Memory B cell (primary cell): ENCODE measurements around the gene RRAD.
"Not testable (repeated sequence)": the region's sequence is repeated elsewhere in the genome, so short reads cannot be mapped to it uniquely, and the experiment has no call there.

Source experiments
- ATAC-seq: fragments of 150-1000 bp; cut with Tn5 transposase; 2 replicates; pipeline ENCODE4 v1.10.0; 2021; ENCODE audit warnings: low read depth, mild to moderate bottlenecking, moderate library complexity
- DNase-seq, 2 donors: peaks; one replicate each; pipeline ENCODE4 v3.0.0; 2022; ENCODE audit warnings: low spot score in 2 of 2
- H3K27ac Mint-ChIP-seq: one replicate; pipeline ENCODE4 v1.8.0; 2022; ENCODE audit warnings: mild to moderate bottlenecking, moderate library complexity, mixed read lengths
- H3K27me3 Mint-ChIP-seq: one replicate; pipeline ENCODE4 v1.8.0; 2022; ENCODE audit warnings: mixed read lengths
- H3K36me3 Mint-ChIP-seq: one replicate; pipeline ENCODE4 v1.8.0; 2022; ENCODE audit warnings: mild to moderate bottlenecking, mixed read lengths
- H3K4me1 Mint-ChIP-seq: one replicate; pipeline ENCODE4 v1.8.0; 2022; ENCODE audit warnings: mixed read lengths
- H3K4me3 Mint-ChIP-seq: one replicate; pipeline ENCODE4 v1.8.0; 2022; ENCODE audit warnings: mild to moderate bottlenecking, moderate library complexity, mixed read lengths
- H3K9me3 Mint-ChIP-seq: one replicate; pipeline ENCODE4 v1.8.0; 2022; ENCODE audit warnings: mixed read lengths

RRAD gene

DNA sequence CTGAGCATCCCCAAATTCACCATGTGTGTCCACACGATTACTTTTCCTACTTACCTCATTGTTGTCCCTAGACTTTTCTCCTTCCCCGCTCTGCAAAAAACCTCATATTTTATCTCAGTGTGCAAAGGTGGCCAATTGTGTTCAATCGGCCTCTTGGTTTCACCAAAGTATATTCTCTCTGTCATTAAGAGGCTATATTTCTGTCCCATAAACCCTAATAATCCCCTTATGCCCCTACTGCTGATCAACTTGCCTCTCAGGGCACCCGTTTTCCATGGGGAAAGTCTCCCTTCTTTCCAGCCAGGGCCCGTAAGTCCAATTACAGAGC is 21.6 kb upstream of the RRAD start:
- Mint-ChIP-seq H3K4me3 (no peak overlapping the region), H3K27ac (no peak overlapping the region), H3K36me3 (peaks cover 8% of the 10 kb centered on the region), H3K4me1 (peaks cover 7% of the 10 kb centered on the region), H3K9me3 (peaks cover 3% of the 10 kb centered on the region), H3K27me3 (peaks cover 22% of the 10 kb centered on the region)
- ATAC-seq (no peak), DNase-seq (no peak)

DNA sequence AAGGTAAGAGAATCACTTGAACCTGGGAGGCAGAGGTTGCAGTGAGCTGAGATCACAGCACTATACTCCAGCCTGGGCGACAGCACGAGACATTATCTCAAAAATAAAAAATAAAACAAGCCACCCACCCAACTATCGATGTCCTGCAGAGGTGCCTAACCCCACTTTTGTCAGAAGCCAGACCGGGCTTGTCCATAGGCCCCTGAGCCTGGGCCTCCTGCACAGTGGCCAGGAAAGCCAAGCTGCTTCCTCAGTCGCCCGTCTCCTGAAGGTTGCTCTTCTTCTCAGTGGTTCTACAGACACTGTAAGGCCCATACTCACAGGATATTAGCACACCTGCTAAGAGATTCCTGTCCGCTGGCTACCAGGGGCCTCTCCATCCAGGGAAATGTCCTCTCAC is 21.2 kb upstream of the RRAD start:
- H3K9me3 Mint-ChIP-seq = peaks cover 3% of the 10 kb centered on the region
- no peak overlapping the region for H3K27ac Mint-ChIP-seq
- ATAC-seq (no peak), DNase-seq (no peak)
- H3K4me1 Mint-ChIP-seq = peaks cover 7% of the 10 kb centered on the region
- H3K36me3 Mint-ChIP-seq = peaks cover 9% of the 10 kb centered on the region
- H3K4me3 Mint-ChIP-seq = no peak overlapping the region
- H3K27me3 Mint-ChIP-seq = peaks cover 19% of the 10 kb centered on the region

DNA sequence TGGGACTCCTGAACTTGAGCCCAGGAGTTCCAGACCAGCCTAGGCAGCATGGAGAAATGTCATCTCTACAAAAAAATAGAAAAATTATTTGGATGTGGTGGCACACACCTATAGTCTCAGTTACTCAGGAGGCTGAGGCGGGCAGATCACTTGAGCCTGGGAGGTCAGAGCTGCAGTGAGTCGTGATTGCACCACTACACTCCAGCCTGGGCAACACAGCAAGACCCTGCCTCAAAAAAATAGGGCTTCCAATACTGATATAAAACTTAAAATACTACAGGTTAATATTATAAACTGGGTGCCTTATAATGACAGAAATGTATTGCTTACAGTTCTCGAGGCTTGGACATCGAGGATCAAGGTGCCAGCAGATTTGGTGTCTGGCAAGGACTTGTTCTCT is 20.6 kb upstream of the RRAD start:
- Mint-ChIP-seq H3K9me3 (no peaks in the 10 kb centered on the region), H3K27ac (no peak overlapping the region), H3K4me1 (peaks cover 7% of the 10 kb centered on the region), H3K27me3 (peaks cover 16% of the 10 kb centered on the region), H3K36me3 (peaks cover 9% of the 10 kb centered on the region), H3K4me3 (no peak overlapping the region)
- ATAC-seq (no peak), DNase-seq (no peak)

DNA sequence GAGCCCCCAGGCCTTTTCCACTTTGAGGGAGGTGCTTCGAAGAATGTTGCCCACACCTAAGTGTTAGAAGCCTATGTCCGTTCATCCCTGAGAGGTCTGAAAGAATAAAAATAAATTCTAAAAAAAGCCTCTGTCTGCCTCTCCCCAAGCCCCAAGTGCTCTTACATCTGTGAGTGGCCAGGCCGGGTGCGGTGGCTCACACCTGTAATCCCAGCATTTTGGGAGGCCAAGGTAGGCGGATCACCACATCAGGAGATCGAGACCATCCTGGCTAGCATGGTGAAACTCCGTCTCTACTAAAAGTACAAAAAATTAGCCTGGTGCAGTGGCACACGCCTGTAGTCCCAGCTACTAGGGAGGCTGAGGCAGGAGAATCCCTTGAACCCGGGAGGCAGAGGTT is 19.6 kb upstream of the RRAD start:
- not testable (repeated sequence) for H3K4me1 Mint-ChIP-seq, H3K27ac Mint-ChIP-seq, DNase-seq, H3K4me3 Mint-ChIP-seq, ATAC-seq, H3K9me3 Mint-ChIP-seq, H3K36me3 Mint-ChIP-seq
- peaks cover 13% of the 10 kb centered on the region for H3K27me3 Mint-ChIP-seq

DNA sequence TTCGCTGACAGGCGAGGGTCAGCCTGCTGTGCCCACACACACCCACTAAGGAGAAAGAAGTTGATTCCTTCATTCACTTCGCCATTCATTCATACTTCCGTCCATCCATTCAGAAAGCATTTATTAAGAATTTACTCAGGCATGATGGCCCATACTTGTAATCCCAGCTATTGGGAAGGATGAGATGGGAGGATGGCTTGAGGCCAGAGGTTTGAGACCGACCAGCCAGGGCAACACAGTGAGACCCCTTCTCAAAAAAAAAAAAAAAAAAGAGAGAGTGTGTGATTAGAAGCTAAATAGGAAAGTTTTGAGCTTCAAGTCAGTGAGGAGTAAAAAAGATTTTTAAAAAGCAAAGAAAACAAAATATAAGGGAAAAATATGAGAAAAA is 18.7 kb upstream of the RRAD start:
- no peak overlapping the region for H3K27ac Mint-ChIP-seq
- ATAC-seq = no peak
- no peak for DNase-seq
- H3K9me3 Mint-ChIP-seq = no peaks in the 10 kb centered on the region
- no peak overlapping the region for H3K4me3 Mint-ChIP-seq
- peaks cover 12% of the 10 kb centered on the region for H3K36me3 Mint-ChIP-seq
- peaks cover 7% of the 10 kb centered on the region for H3K4me1 Mint-ChIP-seq
- peaks cover 9% of the 10 kb centered on the region for H3K27me3 Mint-ChIP-seq

- DNase-seq = no peak
- Mint-ChIP-seq H3K9me3 (no peaks in the 10 kb centered on the region), H3K27ac (no peak overlapping the region), H3K27me3 (peaks cover 5% of the 10 kb centered on the region), H3K4me1 (peaks cover 5% of the 10 kb centered on the region), H3K36me3 (peaks cover 12% of the 10 kb centered on the region), H3K4me3 (no peak overlapping the region)
- no peak for ATAC-seq
Measured at GRCh38 chr16:66943426-66944053, 18.2 kb upstream of the RRAD start.

- Mint-ChIP-seq H3K27me3 (no peaks in the 10 kb centered on the region), H3K36me3 (peaks cover 12% of the 10 kb centered on the region), H3K4me1 (peaks cover under 1% of the 10 kb centered on the region), H3K27ac (no peak overlapping the region), H3K9me3 (no peaks in the 10 kb centered on the region), H3K4me3 (no peak overlapping the region)
- no peak for DNase-seq
- no peak for ATAC-seq
Measured at GRCh38 chr16:66942981-66943380, 17.6 kb upstream of the RRAD start.

DNA sequence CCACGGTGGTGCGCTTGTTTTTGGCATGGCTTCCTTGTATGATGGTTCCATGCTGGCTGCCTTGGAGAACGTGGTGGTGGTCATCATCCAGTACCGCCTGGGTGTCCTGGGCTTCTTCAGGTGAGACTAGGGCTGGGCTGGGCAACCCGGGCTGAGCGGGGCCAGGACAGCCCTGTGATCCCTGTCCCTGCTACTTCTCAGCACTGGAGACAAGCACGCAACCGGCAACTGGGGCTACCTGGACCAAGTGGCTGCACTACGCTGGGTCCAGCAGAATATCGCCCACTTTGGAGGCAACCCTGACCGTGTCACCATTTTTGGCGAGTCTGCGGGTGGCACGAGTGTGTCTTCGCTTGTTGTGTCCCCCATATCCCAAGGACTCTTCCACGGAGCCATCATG is 14.9 kb upstream of the RRAD start:
- Mint-ChIP-seq H3K4me3 (no peak overlapping the region), H3K27ac (no peak overlapping the region), H3K9me3 (no peaks in the 10 kb centered on the region)

DNA sequence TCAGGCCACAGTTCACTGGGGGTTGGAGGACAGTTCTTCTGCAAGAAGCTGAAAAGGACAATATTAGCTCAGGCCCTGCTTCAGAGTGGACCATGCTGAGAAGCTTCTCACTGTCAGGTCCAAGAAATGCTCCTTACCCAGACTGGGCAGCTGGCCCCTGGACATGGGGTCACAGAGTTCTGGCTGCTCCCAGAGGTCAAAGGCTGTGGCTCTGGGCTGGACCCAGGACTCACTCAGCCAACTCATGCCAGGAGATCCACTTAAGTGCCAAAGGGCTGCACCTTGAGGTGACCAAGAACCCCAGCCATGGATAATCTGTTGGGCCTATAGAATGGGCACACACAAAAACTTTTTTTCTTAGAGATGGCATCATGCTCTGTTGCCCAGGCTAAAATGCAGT is 14.0 kb upstream of the RRAD start:
- ATAC-seq = no peak
- H3K9me3 Mint-ChIP-seq = no peaks in the 10 kb centered on the region
- H3K27me3 Mint-ChIP-seq = no peaks in the 10 kb centered on the region
- DNase-seq = no peak
- no peak overlapping the region for H3K4me3 Mint-ChIP-seq
- H3K27ac Mint-ChIP-seq = no peak overlapping the region
- peaks cover 18% of the 10 kb centered on the region for H3K4me1 Mint-ChIP-seq
- H3K36me3 Mint-ChIP-seq = peaks cover 12% of the 10 kb centered on the region

More for the DNA sequence above, 14.9 kb upstream of the RRAD start:
- no peak for ATAC-seq
- no peaks in the 10 kb centered on the region for H3K27me3 Mint-ChIP-seq
- DNase-seq = no peak
- H3K36me3 Mint-ChIP-seq = peaks cover 12% of the 10 kb centered on the region
- H3K4me1 Mint-ChIP-seq = peaks cover 15% of the 10 kb centered on the region

DNA sequence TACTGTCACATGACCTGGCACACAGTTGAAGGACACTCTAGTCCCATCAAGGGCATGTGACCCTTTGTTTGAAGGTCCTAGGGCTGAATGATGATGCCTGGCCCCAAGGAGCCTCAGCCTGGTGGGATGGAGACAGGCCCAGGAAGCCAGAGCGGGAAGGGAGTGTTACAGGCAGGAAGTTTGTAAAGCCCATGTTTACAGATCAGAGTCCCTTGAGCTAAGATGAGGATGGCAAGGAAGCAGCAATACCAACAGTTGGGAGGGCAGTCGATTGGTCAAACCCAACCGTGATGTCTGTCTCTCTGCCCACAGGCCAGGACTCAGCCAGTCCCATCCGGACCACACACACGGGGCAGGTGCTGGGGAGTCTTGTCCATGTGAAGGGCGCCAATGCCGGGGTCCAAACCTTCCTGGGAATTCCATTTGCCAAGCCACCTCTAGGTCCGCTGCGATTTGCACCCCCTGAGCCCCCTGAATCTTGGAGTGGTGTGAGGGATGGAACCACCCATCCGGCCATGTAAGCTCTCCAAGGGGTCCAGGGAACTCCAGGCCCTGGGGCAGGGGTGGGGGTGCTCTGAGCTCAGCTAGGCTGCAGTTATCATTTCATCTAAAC is 12.5 kb upstream of the RRAD start:
- Mint-ChIP-seq H3K4me3 (no peak overlapping the region), H3K27ac (no peak overlapping the region)

GRCh38 chr16:66936889-66937554 is 11.7 kb upstream of the RRAD start:
- Mint-ChIP-seq H3K27ac (peak overlapping the region; percentile 50), H3K4me3 (peak overlapping the region; percentile 52), H3K27me3 (no peaks in the 10 kb centered on the region), H3K36me3 (peaks cover 10% of the 10 kb centered on the region), H3K9me3 (no peaks in the 10 kb centered on the region), H3K4me1 (peaks cover 41% of the 10 kb centered on the region)
- DNase-seq = no peak
- ATAC-seq = no peak

More for the DNA sequence above, 12.5 kb upstream of the RRAD start:
- ATAC-seq = no peak
- DNase-seq = no peak
- Mint-ChIP-seq H3K27me3 (no peaks in the 10 kb centered on the region), H3K36me3 (peaks cover 12% of the 10 kb centered on the region), H3K4me1 (peaks cover 34% of the 10 kb centered on the region), H3K9me3 (no peaks in the 10 kb centered on the region)

GRCh38 chr16:66936462-66936861 is 11.1 kb upstream of the RRAD start:
- DNase-seq (no peak), ATAC-seq (no peak)
- H3K4me1 Mint-ChIP-seq = peaks cover 43% of the 10 kb centered on the region
- no peaks in the 10 kb centered on the region for H3K27me3 Mint-ChIP-seq
- peak overlapping the region; percentile 52 for H3K4me3 Mint-ChIP-seq
- peak overlapping the region; percentile 50 for H3K27ac Mint-ChIP-seq
- H3K9me3 Mint-ChIP-seq = no peaks in the 10 kb centered on the region
- peaks cover 12% of the 10 kb centered on the region for H3K36me3 Mint-ChIP-seq

DNA sequence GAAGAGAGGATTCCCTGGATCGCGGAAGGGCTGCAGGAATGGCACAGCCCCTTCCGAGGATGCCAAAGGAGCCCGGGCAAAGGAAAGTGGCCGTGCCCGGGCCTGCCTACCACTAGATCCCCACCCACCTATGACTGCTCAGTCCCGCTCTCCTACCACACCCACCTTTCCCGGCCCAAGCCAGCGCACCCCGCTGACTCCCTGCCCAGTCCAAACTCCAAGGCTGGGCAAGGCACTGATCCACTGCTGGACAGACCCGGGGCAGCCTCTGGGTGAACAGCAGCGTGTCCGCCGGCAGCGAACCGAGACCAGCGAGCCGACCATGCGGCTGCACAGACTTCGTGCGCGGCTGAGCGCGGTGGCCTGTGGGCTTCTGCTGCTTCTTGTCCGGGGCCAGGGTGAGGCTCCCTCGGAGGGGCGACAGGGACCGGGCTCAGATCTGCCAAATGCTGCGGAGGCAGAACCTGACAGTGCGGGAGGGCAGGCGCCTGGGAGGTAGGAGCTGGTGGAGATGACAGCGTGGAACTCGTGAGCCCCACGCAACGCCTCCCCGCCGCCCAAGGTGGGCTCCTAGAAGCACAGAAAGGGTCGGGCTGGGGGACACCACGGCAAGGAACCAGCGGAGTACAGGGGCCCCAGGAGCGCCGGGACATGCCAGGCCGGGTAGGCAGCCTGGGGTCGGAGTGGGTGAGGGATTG is 10.1 kb upstream of the RRAD start, which contains the start of gene CES2:
Gene CES2 (plus strand): TSS at position 203 of the 698 bp plus-strand sequence. CDS start 120 bp downstream, at position 323.
- Mint-ChIP-seq H3K9me3 (no peaks in the 10 kb centered on the region), H3K4me1 (peaks cover 43% of the 10 kb centered on the region), H3K27me3 (no peaks in the 10 kb centered on the region), H3K27ac (peak within 1 kb of the TSS; percentile 98), H3K4me3 (peak within 1 kb of the TSS; percentile 98), H3K36me3 (peaks cover 12% of the 10 kb centered on the region)
- ATAC-seq = no peak
- no peak for DNase-seq

DNA sequence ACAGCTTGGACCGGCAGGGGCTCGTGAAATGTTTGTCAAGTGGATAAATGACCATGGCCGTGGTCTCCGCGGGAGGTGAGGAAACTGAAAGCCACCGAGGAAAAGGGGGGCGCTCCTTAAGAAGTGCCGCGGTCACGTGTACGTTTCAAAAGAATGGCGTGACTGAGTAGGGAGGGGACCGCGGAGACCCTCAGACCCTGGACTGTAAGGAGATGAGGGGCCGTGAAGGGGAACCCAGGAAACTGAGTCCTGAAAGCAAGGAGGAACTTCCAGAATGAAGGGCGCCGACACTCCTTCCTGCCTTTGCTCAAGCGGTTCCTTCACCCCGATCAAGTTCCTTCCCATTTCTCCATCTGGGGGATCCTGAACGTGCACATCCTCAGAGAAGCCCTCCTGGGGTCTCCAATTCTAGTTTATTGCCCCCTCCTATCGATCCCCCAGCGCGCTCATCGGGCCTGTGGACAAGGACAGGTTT is 9.5 kb upstream of the RRAD start:
- Mint-ChIP-seq H3K27ac (peak overlapping the region; percentile 98), H3K4me1 (peaks cover 43% of the 10 kb centered on the region), H3K4me3 (peak overlapping the region; percentile 98), H3K36me3 (peaks cover 11% of the 10 kb centered on the region)
- not testable (repeated sequence) for H3K27me3 Mint-ChIP-seq, ATAC-seq, H3K9me3 Mint-ChIP-seq, DNase-seq
